Lung (tissue), 12 donors: Measurements from ENCODE around the gene ST3GAL6. TPM values are rescaled to one million over a fixed set of nuclear protein-coding genes. Genes with fewer than 3 reads are reported as not detected.
A peak's percentile ranks its signal among the peaks of the same experiment; 100 is the strongest.

Source experiments
- ATAC-seq: fragments of 200-7000 bp; cut with Tn5 transposase; one replicate; pipeline ENCODE4 v1.9.1; 2020; ENCODE audit warnings: moderate number of reproducible peaks; ENCODE audit not compliant: insufficient read depth, low FRiP score
- DNase-seq, 3 donors: peaks; one replicate each; pipeline ENCODE4 v3.0.0-alpha.2; 2013 to 2017
- H3K27ac ChIP-seq, 2 donors: one replicate each; pipeline ENCODE4 v1.5.1; 2013; ENCODE audit warnings: mild to moderate bottlenecking in 2 of 2, moderate library complexity in 2 of 2, control low read depth in 1 of 2, inconsistent platforms in 1 of 2, low read depth in 1 of 2, low read length in 1 of 2
- H3K27me3 ChIP-seq, 3 donors: one replicate each; pipeline ENCODE4 v1.5.1; 2013; ENCODE audit warnings: low read length in 2 of 3; ENCODE audit not compliant: control insufficient read depth in 3 of 3, insufficient read depth in 3 of 3
- H3K36me3 ChIP-seq, 4 donors: one replicate each; pipeline ENCODE4 v1.5.1; 2013; ENCODE audit warnings: low read length in 4 of 4, mild to moderate bottlenecking in 1 of 4, moderate library complexity in 1 of 4; ENCODE audit not compliant: control insufficient read depth in 4 of 4, insufficient read depth in 4 of 4
- H3K4me1 ChIP-seq, 5 donors: one replicate each; pipeline ENCODE4 v1.5.1; 2013; ENCODE audit warnings: low read length in 5 of 5, mild to moderate bottlenecking in 2 of 5, moderate library complexity in 1 of 5; ENCODE audit not compliant: control insufficient read depth in 5 of 5, insufficient read depth in 5 of 5
- H3K4me3 ChIP-seq: one replicate; pipeline ENCODE4 v1.5.1; 2013; ENCODE audit warnings: mild to moderate bottlenecking, control low read depth, moderate library complexity
- H3K9ac ChIP-seq, 2 donors: one replicate each; pipeline ENCODE4 v1.5.1; 2013; ENCODE audit warnings: low read length in 2 of 2, control low read depth in 1 of 2; ENCODE audit not compliant: insufficient read depth in 1 of 2
- H3K9me3 ChIP-seq, 4 donors: one replicate each; pipeline ENCODE4 v1.5.1; 2013; ENCODE audit warnings: low read length in 3 of 4, mild to moderate bottlenecking in 1 of 4, moderate library complexity in 1 of 4; ENCODE audit not compliant: control insufficient read depth in 4 of 4, insufficient read depth in 3 of 4
- WGBS, 2 donors: extraction: QIAGEN DNeasy Blood & Tissue Kit; methylation state at CpG; one replicate each; pipeline ENCODE4 v1.1.7; 2013; 5-methylcytosine and 5-hydroxymethylcytosine counted together
- polyA plus RNA-seq, 2 donors: library from polyadenylated mRNA; stranded (reverse); fragments of 200-250 nt; gene quantifications; one replicate each; pipeline ENCODE4 v1.2.1, GENCODE V29; 2013
- total RNA-seq, 2 donors: library from RNA; depleted of rRNA in 1 of 2; stranded (reverse); fragments of >200 nt in 1 of 2; gene quantifications; one replicate each; pipeline ENCODE4 v1.2.1, GENCODE V29; 2014 to 2021
- TF ChIP-seq, protein P1 (sequence below): IDR thresholded peaks from 2 replicates; pipeline ENCODE4 v1.5.1; 2012; ENCODE audit warnings: mild to moderate bottlenecking; ENCODE audit errors: control extremely low read depth, extremely low read depth
- donor health status: control.
- donor health status: control.
- donor health status: Bipolar disorder and iron deficiency.
- donor health status: healthy.
- donor health status: DM: yes; HTN: yes; CAD: no.

Gene ST3GAL6
- total and polyA plus RNA-seq, 4 donors = 13.6 to 22.9 (median 20.1) TPM

DNA sequence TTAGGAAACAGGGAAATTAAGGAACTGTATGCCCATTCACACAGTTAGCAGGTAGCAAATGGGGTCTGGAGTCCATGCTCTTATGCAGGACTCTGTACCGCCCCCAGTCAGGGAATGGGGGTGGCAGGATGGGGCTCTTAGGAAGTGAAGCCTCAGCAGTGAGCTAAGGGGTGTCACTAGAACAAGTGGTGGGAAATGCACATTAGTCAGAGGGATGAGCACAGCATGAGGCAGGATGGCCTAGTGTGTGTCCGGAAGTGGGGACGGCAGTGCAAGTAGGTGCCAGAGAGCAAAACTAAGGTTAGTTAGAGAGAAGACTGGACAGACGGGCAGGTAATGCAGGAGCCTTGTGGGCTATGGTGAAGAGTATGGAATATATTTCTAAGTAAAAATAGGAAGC lies 60.7 kb downstream of the ST3GAL6 start:
- H3K27me3 ChIP-seq = no peaks in the 10 kb centered on the region
- H3K9ac ChIP-seq = no peak overlapping the region
- TF ChIP-seq, protein P1, sequence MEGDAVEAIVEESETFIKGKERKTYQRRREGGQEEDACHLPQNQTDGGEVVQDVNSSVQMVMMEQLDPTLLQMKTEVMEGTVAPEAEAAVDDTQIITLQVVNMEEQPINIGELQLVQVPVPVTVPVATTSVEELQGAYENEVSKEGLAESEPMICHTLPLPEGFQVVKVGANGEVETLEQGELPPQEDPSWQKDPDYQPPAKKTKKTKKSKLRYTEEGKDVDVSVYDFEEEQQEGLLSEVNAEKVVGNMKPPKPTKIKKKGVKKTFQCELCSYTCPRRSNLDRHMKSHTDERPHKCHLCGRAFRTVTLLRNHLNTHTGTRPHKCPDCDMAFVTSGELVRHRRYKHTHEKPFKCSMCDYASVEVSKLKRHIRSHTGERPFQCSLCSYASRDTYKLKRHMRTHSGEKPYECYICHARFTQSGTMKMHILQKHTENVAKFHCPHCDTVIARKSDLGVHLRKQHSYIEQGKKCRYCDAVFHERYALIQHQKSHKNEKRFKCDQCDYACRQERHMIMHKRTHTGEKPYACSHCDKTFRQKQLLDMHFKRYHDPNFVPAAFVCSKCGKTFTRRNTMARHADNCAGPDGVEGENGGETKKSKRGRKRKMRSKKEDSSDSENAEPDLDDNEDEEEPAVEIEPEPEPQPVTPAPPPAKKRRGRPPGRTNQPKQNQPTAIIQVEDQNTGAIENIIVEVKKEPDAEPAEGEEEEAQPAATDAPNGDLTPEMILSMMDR = no peak
- peaks cover 0 to 6% (median 5%) of the 10 kb centered on the region in 5 donors for H3K4me1 ChIP-seq
- H3K4me3 ChIP-seq = no peak overlapping the region
- peaks cover 0 to 13% (median 5%) of the 10 kb centered on the region in 4 donors for H3K36me3 ChIP-seq
- no peak for DNase-seq
- no peak for ATAC-seq
- WGBS, 2 donors = 96% methylated on average over 4 of the region's 4 CpGs
- H3K27ac ChIP-seq = no peak overlapping the region
- H3K9me3 ChIP-seq = no peaks in the 10 kb centered on the region

DNA sequence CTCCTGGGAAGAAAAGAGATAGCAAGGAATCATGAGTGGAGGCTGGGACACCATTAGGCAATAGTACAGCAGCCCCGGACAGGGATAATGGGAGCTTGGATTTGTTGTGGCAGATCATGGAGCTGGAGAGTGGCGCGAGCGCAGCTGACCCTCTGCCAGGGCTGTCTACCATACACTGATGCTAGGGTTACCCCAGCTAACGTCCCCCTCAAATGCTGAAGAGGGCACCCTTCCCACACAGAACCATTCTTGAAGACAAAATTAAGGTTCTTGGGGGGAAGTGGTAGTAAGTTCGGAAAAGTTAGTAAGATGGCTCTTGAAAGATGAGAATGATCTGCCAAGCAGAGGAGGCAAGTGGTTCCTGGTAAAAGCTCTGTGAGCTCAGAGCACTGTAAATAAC lies 61.1 kb downstream of the ST3GAL6 start:
- TF ChIP-seq, protein P1 = no peak

DNA sequence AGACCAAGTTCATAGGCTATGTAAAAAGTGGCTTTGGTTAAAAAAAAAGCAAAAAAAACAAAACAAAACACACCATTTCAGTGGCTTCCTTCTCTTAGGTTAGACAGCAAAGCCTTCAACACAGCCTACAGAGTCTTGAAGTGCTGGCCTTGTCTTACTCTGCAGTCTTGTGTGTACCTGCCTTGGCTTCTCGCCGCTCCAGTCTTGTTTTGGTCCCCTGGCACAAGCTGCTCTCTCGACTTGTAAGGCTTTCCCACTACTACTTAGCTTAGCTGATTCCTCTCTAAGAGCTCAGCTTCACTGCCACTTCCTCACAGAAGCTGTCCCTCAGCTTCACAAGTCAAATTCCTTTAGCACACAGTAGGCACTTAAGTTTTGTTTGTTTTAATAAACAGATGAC lies 63.0 kb downstream of the ST3GAL6 start:
- Histone ChIP-seq H3K4me1 (peaks cover 0 to 6% (median 5%) of the 10 kb centered on the region in 5 donors), H3K36me3 (peaks cover 0 to 7% (median 1%) of the 10 kb centered on the region in 4 donors), H3K9me3 (no peaks in the 10 kb centered on the region), H3K27ac (no peak overlapping the region), H3K4me3 (no peak overlapping the region), H3K9ac (no peak overlapping the region), H3K27me3 (no peaks in the 10 kb centered on the region)
- DNase-seq (no peak), ATAC-seq (no peak)
- WGBS, 2 donors = 73 to 75% methylated on average over 3 of the region's 3 CpGs
- TF ChIP-seq, protein P1 = no peak

More for the DNA sequence above, 61.1 kb downstream of the ST3GAL6 start:
- DNase-seq (no peak), ATAC-seq (no peak)
- WGBS, 2 donors = 94% methylated on average over 6 of the region's 6 CpGs
- Histone ChIP-seq H3K27me3 (no peaks in the 10 kb centered on the region), H3K36me3 (peaks cover 0 to 12% (median 3%) of the 10 kb centered on the region in 4 donors), H3K4me3 (no peak overlapping the region), H3K27ac (no peak overlapping the region), H3K9me3 (no peaks in the 10 kb centered on the region), H3K9ac (no peak overlapping the region), H3K4me1 (peaks cover 0 to 6% (median 5%) of the 10 kb centered on the region in 5 donors)

DNA sequence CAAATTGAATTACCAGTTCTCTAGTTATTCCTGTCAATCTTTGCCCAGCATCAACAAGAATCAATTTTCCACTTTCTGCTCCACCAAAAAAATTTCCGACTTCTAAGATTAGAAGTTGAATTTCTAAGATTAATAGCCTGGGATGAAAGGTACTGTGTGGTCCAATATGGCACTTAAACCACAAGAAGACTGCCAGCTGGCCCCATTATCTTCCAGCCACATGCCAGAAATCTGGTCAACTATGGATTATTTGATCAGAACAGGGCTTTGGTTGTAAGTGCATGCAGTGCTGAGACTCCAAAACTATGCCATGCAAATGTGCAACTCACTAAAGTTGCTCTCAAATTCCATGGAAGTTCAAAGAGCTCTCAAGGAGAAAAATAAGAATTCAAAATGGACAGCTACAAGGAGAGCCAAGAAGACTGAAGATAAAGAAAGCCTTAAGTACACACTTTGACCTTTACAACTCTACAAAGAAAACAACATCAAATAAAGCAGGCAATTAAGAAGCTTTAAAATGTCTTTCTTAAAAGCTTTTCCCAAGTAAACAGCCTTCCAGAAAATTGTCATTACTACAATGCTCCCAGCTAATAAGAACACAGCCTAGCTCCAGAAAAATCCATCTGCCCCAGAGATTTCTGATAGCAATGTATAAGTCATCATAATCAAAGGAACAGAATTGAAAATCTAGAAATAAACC lies 64.2 kb downstream of the ST3GAL6 start:
- Histone ChIP-seq H3K9me3 (no peaks in the 10 kb centered on the region), H3K4me3 (no peak overlapping the region), H3K27ac (no peak overlapping the region), H3K36me3 (peaks cover 0 to 7% (median 3%) of the 10 kb centered on the region in 4 donors), H3K27me3 (no peaks in the 10 kb centered on the region), H3K9ac (no peak overlapping the region), H3K4me1 (peaks cover 0 to 6% (median 5%) of the 10 kb centered on the region in 5 donors)
- 67 to 91% methylated on average over 1 of the region's 1 CpG for WGBS, 2 donors
- TF ChIP-seq, protein P1 = no peak
- ATAC-seq (no peak), DNase-seq (peak in 2 of 3 donors; percentile 62 to 65)
